Activated CD4-positive, CD25-positive, alpha-beta regulatory T cell treated with anti-CD3 and anti-CD28 coated beads, Interleukin-2, amount 50 U/mL, for 72 hours (primary cell): ENCODE measurements around the gene MYBBP1A.

Source experiments
- DNase-seq: peaks from one replicate; pipeline ENCODE4 v3.0.0; 2021

MYBBP1A gene

GRCh38 chr17:4513113-4514032 is 41.8 kb downstream of the MYBBP1A start:
- DNase-seq = no peak

- no peak for DNase-seq
Measured at GRCh38 chr17:4512156-4513112, 42.8 kb downstream of the MYBBP1A start.

- no peak for DNase-seq
Measured at GRCh38 chr17:4511199-4511932, 43.8 kb downstream of the MYBBP1A start.

DNA sequence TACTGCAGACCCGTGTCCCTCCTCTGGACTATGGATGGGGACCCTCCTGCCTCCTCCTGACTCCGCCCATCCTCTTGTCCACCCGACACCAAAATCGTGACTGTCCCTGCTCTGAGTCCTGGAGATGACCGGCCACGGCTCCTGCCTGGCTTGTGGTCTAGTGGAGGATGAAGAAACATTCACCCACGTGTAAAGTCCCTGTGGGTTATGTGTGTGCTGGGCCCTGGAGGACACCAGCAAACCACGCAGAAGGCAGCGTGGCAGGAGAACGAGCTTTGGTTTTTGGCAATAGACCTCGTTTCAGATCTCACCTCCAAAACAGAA is 44.6 kb downstream of the MYBBP1A start:
- DNase-seq = no peak

- DNase-seq = no peak
Measured at GRCh38 chr17:4509923-4510617, 45.1 kb downstream of the MYBBP1A start.

DNA sequence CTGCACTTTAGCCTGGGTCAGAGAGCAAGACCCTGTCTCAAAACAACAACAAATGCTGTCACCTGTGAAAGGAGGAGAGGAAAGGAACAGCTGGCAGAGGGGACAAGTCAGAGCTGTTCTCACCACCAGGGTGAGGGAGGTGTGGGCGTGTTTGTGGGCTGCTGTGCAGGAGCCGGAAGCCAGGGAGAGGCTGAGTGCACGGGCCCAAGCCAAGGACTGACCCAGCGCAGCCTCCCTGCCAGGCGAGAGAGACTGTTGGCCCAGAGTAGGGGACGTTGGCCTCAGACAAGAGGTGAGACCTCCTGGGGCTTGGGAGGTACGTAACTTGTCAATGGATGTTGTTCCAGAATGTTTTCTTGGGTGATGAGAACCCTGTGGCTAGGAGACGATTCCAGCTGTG is 45.8 kb downstream of the MYBBP1A start:
- no peak for DNase-seq

DNA sequence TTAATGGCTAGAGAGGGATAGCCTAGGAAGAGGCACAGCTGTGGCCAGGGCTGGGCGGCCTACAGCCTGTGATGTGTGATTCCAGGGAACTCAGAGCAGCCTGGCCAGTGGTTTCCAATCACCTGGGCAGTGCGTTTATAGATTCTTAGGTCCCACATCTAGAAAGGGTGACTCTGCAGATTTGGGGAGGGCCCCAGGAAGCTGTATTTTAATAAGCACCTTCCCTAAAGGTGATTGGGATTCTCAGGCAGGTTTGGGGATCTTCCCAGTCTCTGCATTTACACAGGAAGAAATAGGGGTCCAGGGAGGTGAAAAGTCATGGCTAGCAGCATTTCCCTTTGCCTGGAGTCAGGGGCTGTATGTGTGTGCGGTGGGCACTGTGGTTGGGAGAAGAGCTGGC is 47.0 kb downstream of the MYBBP1A start:
- DNase-seq = no peak

DNA sequence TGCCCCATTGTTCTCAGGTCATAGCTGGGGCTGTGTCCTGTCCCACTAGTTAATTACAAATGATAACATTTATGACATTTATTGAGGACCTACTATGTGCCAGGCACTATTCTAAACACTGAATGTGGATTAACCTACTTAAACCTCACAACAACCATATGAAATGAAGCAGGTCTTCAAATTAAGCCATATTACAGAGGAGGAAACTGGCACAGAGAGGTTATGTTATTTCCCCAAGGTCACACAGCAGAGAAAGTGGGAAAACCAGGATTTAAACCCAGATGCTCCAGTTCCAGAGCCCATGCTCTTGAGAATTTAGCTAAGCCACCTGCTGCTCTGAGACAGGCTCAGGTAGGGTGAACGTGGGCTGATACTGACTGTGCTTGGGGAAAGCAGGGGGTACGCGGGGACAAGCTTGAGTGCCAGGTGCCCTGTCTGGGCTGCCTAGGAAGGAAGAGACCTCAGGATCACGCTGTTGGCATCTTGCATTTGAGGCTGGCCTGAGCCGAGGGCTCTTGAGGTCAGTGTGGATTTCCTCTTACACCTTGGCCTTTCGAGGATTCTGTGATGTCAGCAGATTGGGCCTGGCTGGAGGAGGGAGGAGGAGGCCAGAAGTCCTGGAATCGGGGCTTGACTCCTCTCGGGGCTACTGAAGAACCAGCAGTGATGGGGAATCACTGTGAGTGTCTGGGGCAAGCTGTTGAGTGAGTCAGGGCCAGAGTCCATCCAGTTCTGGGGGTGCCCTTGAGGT is 47.6 kb downstream of the MYBBP1A start:
- DNase-seq = no peak

GRCh38 chr17:4506892-4507291 is 48.3 kb downstream of the MYBBP1A start:
- no peak for DNase-seq

GRCh38 chr17:4506175-4506813 is 48.9 kb downstream of the MYBBP1A start:
- no peak for DNase-seq

GRCh38 chr17:4505187-4505586 is 50.0 kb downstream of the MYBBP1A start:
- DNase-seq = no peak

GRCh38 chr17:4504188-4504587 is 51.0 kb downstream of the MYBBP1A start:
- no peak for DNase-seq

DNA sequence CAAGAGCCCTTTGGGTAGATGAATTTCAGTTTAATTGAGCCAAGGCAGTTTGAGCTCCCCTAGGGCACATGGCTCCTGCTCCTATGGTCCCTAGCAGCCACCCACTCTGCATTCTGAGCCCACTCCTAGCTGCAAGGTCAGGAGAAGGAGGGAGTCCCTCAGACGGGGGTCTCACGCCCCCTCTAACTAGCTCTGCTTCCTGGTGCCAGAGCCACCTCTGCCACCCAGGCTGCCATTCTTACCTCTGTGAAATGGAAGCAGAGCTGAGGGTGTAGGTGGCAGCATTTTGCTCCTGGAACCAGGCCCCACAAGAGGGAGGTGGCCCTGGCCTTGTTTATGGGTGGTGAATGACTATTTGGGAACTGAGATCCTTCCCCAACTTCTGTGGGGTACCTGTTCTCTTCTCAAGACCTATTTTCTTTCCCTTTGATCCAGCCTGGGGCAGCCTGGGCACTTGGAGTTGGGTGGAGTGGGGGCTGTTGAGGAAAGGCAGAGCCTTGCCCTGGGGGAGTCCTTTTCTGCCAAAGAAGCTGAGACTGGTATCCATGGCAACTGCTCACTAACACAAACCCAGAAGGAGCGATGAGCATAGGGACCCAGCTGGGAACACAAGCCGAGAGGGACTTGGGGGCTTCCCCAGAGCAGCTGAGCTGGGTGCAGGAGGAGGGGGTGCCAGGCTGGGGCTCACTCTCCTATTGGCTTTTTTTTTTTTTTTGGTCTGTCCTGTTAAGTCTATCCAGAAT is 51.7 kb downstream of the MYBBP1A start:
- DNase-seq = no peak

- DNase-seq = no peak
Measured at GRCh38 chr17:4502466-4503154, 52.6 kb downstream of the MYBBP1A start.

- no peak for DNase-seq
Measured at GRCh38 chr17:4501295-4501949, 53.8 kb downstream of the MYBBP1A start.

DNA sequence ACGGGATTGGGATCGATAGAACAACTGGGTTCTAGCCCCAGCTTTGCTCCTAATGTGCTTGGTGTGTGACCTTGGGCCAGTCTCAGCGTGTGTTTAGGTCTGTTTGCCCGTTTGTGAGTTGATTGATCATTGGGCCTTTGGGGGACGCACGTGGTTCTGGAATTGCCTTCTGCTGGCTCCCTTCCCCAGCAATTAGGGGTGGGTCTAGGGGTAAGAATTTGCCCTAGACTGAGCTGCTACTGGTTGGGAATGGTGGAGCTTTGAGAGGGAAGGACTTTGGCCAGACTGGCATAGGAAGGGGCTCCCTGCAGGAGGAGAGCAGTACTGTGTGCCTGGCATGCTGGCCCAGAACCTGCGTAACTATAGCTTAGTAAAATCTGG is 55.0 kb downstream of the MYBBP1A start:
- no peak for DNase-seq

- no peak for DNase-seq
Measured at GRCh38 chr17:4499431-4500190, 55.6 kb downstream of the MYBBP1A start.
